Measurements from ENCODE around the gene SFI1. TPM values are rescaled to one million over a fixed set of nuclear protein-coding genes. Genes with fewer than 3 reads are reported as not detected.
A peak's percentile ranks its signal among the peaks of the same experiment; 100 is the strongest.
"Not testable (repeated sequence)": the region's sequence is repeated elsewhere in the genome, so short reads cannot be mapped to it uniquely, and the experiment has no call there.

The SFI1 gene
- total and polyA plus RNA-seq, 10 donors, result 36.7 to 110 (median 85.2) TPM

GRCh38 chr22:31659246-31659645, 162.9 kb downstream of the SFI1 start:
- no peak for DNase-seq
- Histone ChIP-seq H3K9me3 (no peaks in the 10 kb centered on the region), H3K4me3 (no peak overlapping the region), H3K36me3 (peaks cover 0 to 8% (median 0%) of the 10 kb centered on the region in 6 donors), H3K27ac (no peak overlapping the region), H3K4me1 (peaks cover 8 to 49% (median 30%) of the 10 kb centered on the region in 6 donors), H3K27me3 (replicated peaks in 1 of 7) (no peaks in the 10 kb centered on the region)
- intact Hi-C loops (cut with DNase I; ENCODE audit: low total_unique reads), result no loop called here
- 80 to 89% (median 88%) methylated on average over 7 of the region's 7 CpGs for WGBS, 5 donors
- no peak for TF ChIP-seq POLR2A (IDR thresholded peaks at IDR 0.05)
- TF ChIP-seq POLR2AphosphoS5 (IDR thresholded peaks at IDR 0.05), result no peak
- no peak for TF ChIP-seq CTCF (IDR thresholded peaks at IDR 0.05 in 8 of 11, conservative IDR thresholded peaks at IDR 0.05 in 3 of 11)

GRCh38 chr22:31660860-31661341, 164.6 kb downstream of the SFI1 start:
- DNase-seq; H3K36me3 ChIP-seq; H3K27me3 ChIP-seq (replicated peaks in 1 of 7); H3K9me3 ChIP-seq: not testable (repeated sequence)
- intact Hi-C loops (cut with DNase I; ENCODE audit: low total_unique reads), result loop anchor here (10.0 kb wide), 2 partner anchors 84 to 314 kb away; no protein-coding TSS in a partner anchor
- peaks cover 8 to 47% (median 32%) of the 10 kb centered on the region in 6 donors for H3K4me1 ChIP-seq
- WGBS, 5 donors, result 46 to 79% (median 64%) methylated on average over 10 of the region's 10 CpGs
- peak overlapping the region; percentile 96 to 100 (median 99) for H3K4me3 ChIP-seq
- H3K27ac ChIP-seq, result peak overlapping the region in 1 of 8 donors; percentile 87

GRCh38 chr22:31661851-31662667, 165.7 kb downstream of the SFI1 start, which contains the start of gene PISD:
Gene PISD, minus strand, starts transcription at chr22:31662215. Its CDS starts 7 bp downstream, at chr22:31662208.
- peak; percentile 98 for DNase-seq
- TF ChIP-seq CTCF (IDR thresholded peaks at IDR 0.05 in 8 of 11, conservative IDR thresholded peaks at IDR 0.05 in 3 of 11) (peak in 2 of 11 experiments; percentile 27 to 35), POLR2AphosphoS5 (IDR thresholded peaks at IDR 0.05) (peak; percentile 94 to 96 (median 95)), POLR2A (IDR thresholded peaks at IDR 0.05) (peak in 1 of 3 donors; percentile 18)
- intact Hi-C loops (cut with DNase I; ENCODE audit: low total_unique reads), result loop anchor here (10.0 kb wide), 2 partner anchors 83 to 313 kb away; no protein-coding TSS in a partner anchor
- WGBS, 5 donors, result 1 to 3% (median 2%) methylated on average over 22 to 52 of the region's 52 CpGs
- H3K27ac ChIP-seq, result peak within 1 kb of the TSS; percentile 58 to 87 (median 78)
- no peaks in the 10 kb centered on the region for H3K27me3 ChIP-seq (replicated peaks in 1 of 7)
- no peaks in the 10 kb centered on the region for H3K9me3 ChIP-seq
- H3K4me3 ChIP-seq, result peak within 1 kb of the TSS; percentile 96 to 100 (median 99)
- peaks cover 0 to 5% (median 0%) of the 10 kb centered on the region in 6 donors for H3K36me3 ChIP-seq
- peaks cover 8 to 50% (median 32%) of the 10 kb centered on the region in 6 donors for H3K4me1 ChIP-seq

GRCh38 chr22:31662668-31663037, 166.3 kb downstream of the SFI1 start:
- peak overlapping the region; percentile 58 to 87 (median 78) for H3K27ac ChIP-seq
- no peak for DNase-seq
- no peaks in the 10 kb centered on the region for H3K9me3 ChIP-seq
- TF ChIP-seq CTCF (IDR thresholded peaks at IDR 0.05 in 8 of 11, conservative IDR thresholded peaks at IDR 0.05 in 3 of 11), result no peak
- no peak for TF ChIP-seq POLR2AphosphoS5 (IDR thresholded peaks at IDR 0.05)
- no peak for TF ChIP-seq POLR2A (IDR thresholded peaks at IDR 0.05)
- 52 to 66% (median 64%) methylated on average over 8 of the region's 8 CpGs for WGBS, 5 donors
- no peaks in the 10 kb centered on the region for H3K27me3 ChIP-seq (replicated peaks in 1 of 7)
- H3K4me1 ChIP-seq, result peaks cover 8 to 50% (median 32%) of the 10 kb centered on the region in 6 donors
- H3K36me3 ChIP-seq, result no peaks in the 10 kb centered on the region
- intact Hi-C loops (cut with DNase I; ENCODE audit: low total_unique reads), result loop anchor here (10.0 kb wide), 2 partner anchors 82 to 312 kb away; no protein-coding TSS in a partner anchor
- H3K4me3 ChIP-seq, result peak overlapping the region; percentile 96 to 100 (median 99)

Small RNA genes lying within 50 kb of the gene (microRNA-seq; reads per million reads assigned to microRNA genes)
- 0 to 0.70 (median 0.57) reads per million in 3 donors for gene MIR7109

Small RNA genes lying within 50 kb of the gene (small RNA-seq; reads per million reads assigned to genes)
- gene AL096701.2 (0 reads per million in 4 donors), gene RNU6-28P (0 to 0.06 (median 0) reads per million in 4 donors)

Other genes starting within 250 kb of the SFI1 start
- 100 to 1,000 TPM in 5 of 7 donors, 10 to 100 TPM in 2; 36.6 to 152 (median 104) TPM for gene PIK3IP1, start 204.0 kb upstream of the SFI1 start, total RNA-seq
- gene PIK3IP1, start 204.0 kb upstream of the SFI1 start, polyA plus RNA-seq, result 10 to 100 TPM; 36.1 to 94.7 (median 40.6) TPM
- 10 to 100 TPM; 24.7 to 36.9 (median 33.4) TPM for gene PATZ1, start 150.2 kb upstream of the SFI1 start, total RNA-seq
- 10 to 100 TPM; 19.8 to 25.6 (median 20.6) TPM for gene PATZ1, start 150.2 kb upstream of the SFI1 start, polyA plus RNA-seq
- gene DRG1, start 96.9 kb upstream of the SFI1 start, total RNA-seq, result 10 to 100 TPM; 33.4 to 48.6 (median 41.7) TPM
- 10 to 100 TPM; 33.8 to 40.6 (median 35.3) TPM for gene DRG1, start 96.9 kb upstream of the SFI1 start, polyA plus RNA-seq
- gene EIF4ENIF1, start 6.7 kb upstream of the SFI1 start, total RNA-seq, result 10 to 100 TPM; 15.8 to 39.4 (median 36.8) TPM
- 10 to 100 TPM in 1 of 3 donors, 1 to 10 TPM in 2; 7.3 to 12.7 (median 8.0) TPM for gene EIF4ENIF1, start 6.7 kb upstream of the SFI1 start, polyA plus RNA-seq
- 100 to 1,000 TPM in 2 of 7 donors, 10 to 100 TPM in 5; 52.6 to 108 (median 83.0) TPM for gene PISD, start 165.7 kb downstream of the SFI1 start, total RNA-seq
- 10 to 100 TPM; 27.6 to 41.7 (median 32.1) TPM for gene PISD, start 165.7 kb downstream of the SFI1 start, polyA plus RNA-seq